ENCODE measurements around the gene ALKBH8.

Gene ALKBH8, protein sequence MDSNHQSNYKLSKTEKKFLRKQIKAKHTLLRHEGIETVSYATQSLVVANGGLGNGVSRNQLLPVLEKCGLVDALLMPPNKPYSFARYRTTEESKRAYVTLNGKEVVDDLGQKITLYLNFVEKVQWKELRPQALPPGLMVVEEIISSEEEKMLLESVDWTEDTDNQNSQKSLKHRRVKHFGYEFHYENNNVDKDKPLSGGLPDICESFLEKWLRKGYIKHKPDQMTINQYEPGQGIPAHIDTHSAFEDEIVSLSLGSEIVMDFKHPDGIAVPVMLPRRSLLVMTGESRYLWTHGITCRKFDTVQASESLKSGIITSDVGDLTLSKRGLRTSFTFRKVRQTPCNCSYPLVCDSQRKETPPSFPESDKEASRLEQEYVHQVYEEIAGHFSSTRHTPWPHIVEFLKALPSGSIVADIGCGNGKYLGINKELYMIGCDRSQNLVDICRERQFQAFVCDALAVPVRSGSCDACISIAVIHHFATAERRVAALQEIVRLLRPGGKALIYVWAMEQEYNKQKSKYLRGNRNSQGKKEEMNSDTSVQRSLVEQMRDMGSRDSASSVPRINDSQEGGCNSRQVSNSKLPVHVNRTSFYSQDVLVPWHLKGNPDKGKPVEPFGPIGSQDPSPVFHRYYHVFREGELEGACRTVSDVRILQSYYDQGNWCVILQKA

DNA sequence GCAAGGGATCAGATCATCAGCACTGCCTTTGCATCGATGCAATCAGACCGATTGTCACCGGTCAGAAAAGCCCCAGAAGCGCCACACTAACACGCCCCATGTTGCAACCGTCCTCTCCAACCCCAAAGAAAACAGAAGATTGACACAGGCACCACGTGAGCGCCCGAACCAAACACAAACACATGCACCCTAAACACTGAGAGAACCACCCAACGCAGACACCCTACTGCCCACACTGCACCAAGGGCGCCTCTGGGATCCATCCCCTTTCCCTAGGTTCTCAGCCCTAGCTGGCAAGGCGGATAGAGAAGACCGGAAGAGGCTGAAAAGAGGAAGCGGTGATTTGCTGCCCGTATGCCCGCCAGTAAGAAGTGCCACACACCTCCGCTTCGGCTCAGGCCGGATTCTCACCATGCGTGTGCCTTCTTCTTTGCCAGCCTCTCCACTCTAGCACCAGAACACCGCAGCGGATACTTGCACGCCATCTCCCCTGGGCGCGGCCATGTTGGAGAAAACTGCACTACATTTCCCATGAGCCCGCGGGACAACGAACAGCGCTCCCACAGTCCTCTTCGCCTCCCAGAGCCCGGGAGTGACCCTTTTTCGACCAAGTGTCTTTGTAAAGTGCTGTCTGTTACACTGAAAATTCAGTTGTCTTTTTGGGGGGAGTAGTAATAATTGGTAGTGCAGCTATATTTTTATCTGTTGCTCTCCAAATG lies at the start of gene ALKBH8:
TSS of gene ALKBH8 (minus strand) at position 517 of the 719 bp plus-strand sequence. CDS start 4,842 bp downstream, outside the sequence.
- 0 out of 2 replicates have a peak, but pooled peaks have one; percentile 27 for TF ChIP-seq ZFP3 (CRISPR knock-in tag; IDR thresholded peaks at IDR 0.05)
- TF ChIP-seq BACH2 (CRISPR knock-in tag; IDR thresholded peaks at IDR 0.05; ENCODE audit: borderline replicate concordance): no peak
- TF ChIP-seq, protein P1, sequence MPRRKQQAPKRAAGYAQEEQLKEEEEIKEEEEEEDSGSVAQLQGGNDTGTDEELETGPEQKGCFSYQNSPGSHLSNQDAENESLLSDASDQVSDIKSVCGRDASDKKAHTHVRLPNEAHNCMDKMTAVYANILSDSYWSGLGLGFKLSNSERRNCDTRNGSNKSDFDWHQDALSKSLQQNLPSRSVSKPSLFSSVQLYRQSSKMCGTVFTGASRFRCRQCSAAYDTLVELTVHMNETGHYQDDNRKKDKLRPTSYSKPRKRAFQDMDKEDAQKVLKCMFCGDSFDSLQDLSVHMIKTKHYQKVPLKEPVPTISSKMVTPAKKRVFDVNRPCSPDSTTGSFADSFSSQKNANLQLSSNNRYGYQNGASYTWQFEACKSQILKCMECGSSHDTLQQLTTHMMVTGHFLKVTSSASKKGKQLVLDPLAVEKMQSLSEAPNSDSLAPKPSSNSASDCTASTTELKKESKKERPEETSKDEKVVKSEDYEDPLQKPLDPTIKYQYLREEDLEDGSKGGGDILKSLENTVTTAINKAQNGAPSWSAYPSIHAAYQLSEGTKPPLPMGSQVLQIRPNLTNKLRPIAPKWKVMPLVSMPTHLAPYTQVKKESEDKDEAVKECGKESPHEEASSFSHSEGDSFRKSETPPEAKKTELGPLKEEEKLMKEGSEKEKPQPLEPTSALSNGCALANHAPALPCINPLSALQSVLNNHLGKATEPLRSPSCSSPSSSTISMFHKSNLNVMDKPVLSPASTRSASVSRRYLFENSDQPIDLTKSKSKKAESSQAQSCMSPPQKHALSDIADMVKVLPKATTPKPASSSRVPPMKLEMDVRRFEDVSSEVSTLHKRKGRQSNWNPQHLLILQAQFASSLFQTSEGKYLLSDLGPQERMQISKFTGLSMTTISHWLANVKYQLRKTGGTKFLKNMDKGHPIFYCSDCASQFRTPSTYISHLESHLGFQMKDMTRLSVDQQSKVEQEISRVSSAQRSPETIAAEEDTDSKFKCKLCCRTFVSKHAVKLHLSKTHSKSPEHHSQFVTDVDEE (CRISPR knock-in tag; IDR thresholded peaks at IDR 0.05): peak; percentile 47; the same call in 1 of the 2 replicates
- peak; percentile 94 for ATAC-seq

DNA sequence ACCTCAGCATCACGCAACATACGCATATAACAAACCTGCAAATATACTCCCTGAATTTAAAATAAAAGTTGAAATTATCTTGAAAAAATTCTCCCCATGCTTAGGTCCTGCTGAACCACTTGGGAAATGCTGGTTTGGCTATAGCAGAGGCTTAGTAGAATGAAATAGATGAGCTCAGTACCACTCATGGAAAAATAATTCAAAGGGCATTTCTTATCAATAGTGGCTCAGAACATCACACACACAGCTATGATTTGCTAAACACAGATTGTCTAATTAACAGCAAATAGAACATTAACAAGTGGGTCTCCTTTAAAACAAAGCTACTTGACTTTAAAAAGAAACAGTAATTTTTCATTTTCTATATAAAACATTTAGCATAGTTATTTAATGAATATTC lies 46.9 kb upstream of the ALKBH8 start:
- TF ChIP-seq OSR1 (CRISPR knock-in tag; IDR thresholded peaks at IDR 0.05): no peak
- TF ChIP-seq ZFP30 (CRISPR knock-in tag; IDR thresholded peaks at IDR 0.05): no peak
- TF ChIP-seq RARB (CRISPR knock-in tag; IDR thresholded peaks at IDR 0.05): no peak
- no peak for TF ChIP-seq ZC3H10 (CRISPR knock-in tag; IDR thresholded peaks at IDR 0.05)
- ATAC-seq: no peak

DNA sequence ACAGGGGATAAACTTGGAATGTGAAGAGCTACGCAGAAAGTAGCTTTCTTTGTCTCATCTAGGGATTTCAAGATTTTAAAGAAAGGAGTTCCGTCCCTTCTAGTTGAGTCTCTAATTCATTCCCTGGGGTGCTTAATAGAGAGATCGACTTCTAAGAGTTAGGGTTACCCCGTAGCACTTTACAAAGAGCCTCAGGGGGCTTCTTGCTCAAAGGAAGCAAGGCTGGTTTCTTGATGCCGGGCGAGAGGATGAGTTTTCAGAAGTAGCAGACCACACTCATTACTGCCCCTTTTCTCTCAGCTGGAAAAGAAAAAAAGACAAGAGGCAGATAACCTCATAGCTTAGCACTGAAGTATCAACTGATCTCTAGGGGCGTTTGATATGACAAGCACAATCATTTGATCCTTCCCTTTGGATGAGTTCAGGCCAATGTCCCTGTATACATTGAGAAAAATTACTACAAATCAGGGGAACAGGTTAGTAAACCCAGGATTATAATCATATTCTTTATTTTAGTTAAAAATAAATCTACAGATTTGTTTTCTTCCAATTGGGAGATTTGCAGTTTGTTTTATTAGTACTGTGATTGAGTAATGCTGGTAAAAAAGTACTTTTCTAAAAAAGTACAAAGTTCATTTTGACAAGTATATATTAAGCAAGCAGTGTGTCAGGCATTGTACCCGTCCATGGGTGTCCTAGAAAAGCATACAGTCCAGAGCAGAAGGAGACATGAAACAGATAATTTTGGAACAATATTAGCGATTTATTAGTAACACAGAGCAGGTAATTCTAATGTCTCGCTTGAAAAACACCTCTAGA lies 44.1 kb upstream of the ALKBH8 start:
- no peak for ATAC-seq
- TF ChIP-seq, protein P1 (CRISPR knock-in tag; IDR thresholded peaks at IDR 0.05): no peak
- TF ChIP-seq BACH2 (CRISPR knock-in tag; IDR thresholded peaks at IDR 0.05; ENCODE audit: borderline replicate concordance): no peak
- no peak for TF ChIP-seq ZNF565 (CRISPR knock-in tag; conservative IDR thresholded peaks at IDR 0.05; ENCODE audit: low read depth)
- TF ChIP-seq OSR1 (CRISPR knock-in tag; IDR thresholded peaks at IDR 0.05): no peak

DNA sequence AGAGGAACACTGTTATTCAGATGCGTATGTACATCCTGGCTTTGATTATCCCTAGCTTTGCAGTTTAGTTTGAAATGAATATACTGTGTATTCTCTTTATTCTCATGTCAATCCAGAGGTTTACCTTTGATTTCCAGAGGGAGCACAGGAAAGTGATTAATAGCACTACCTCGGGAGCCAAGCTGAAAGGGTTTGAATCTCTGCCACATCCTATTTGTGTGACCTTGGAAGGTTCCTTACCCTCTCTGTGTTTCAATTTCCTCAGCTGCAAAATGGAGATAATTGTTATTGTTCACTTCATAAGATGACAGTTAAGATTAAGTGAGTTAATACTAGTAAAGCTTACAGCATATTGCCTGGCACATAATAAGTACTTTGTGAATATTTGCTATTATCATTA lies 43.3 kb upstream of the ALKBH8 start:
- no peak for ATAC-seq
- TF ChIP-seq PPARA (CRISPR knock-in tag; IDR thresholded peaks at IDR 0.05; ENCODE audit: borderline replicate concordance): no peak
- TF ChIP-seq TCF4 (CRISPR knock-in tag; IDR thresholded peaks at IDR 0.05; ENCODE audit: borderline replicate concordance): no peak
- no peak for TF ChIP-seq ZFP30 (CRISPR knock-in tag; IDR thresholded peaks at IDR 0.05)
- TF ChIP-seq, protein P1 (CRISPR knock-in tag; IDR thresholded peaks at IDR 0.05): no peak
- TF ChIP-seq, protein P2, sequence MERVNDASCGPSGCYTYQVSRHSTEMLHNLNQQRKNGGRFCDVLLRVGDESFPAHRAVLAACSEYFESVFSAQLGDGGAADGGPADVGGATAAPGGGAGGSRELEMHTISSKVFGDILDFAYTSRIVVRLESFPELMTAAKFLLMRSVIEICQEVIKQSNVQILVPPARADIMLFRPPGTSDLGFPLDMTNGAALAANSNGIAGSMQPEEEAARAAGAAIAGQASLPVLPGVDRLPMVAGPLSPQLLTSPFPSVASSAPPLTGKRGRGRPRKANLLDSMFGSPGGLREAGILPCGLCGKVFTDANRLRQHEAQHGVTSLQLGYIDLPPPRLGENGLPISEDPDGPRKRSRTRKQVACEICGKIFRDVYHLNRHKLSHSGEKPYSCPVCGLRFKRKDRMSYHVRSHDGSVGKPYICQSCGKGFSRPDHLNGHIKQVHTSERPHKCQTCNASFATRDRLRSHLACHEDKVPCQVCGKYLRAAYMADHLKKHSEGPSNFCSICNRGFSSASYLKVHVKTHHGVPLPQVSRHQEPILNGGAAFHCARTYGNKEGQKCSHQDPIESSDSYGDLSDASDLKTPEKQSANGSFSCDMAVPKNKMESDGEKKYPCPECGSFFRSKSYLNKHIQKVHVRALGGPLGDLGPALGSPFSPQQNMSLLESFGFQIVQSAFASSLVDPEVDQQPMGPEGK (CRISPR knock-in tag; IDR thresholded peaks at IDR 0.05; ENCODE audit: borderline replicate concordance): no peak
- no peak for TF ChIP-seq ESRRG (CRISPR knock-in tag; IDR thresholded peaks at IDR 0.05)
- TF ChIP-seq, protein P3, sequence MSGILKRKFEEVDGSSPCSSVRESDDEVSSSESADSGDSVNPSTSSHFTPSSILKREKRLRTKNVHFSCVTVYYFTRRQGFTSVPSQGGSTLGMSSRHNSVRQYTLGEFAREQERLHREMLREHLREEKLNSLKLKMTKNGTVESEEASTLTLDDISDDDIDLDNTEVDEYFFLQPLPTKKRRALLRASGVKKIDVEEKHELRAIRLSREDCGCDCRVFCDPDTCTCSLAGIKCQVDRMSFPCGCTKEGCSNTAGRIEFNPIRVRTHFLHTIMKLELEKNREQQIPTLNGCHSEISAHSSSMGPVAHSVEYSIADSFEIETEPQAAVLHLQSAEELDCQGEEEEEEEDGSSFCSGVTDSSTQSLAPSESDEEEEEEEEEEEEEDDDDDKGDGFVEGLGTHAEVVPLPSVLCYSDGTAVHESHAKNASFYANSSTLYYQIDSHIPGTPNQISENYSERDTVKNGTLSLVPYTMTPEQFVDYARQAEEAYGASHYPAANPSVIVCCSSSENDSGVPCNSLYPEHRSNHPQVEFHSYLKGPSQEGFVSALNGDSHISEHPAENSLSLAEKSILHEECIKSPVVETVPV (CRISPR knock-in tag; IDR thresholded peaks at IDR 0.05): no peak
- no peak for TF ChIP-seq TOX (CRISPR knock-in tag; IDR thresholded peaks at IDR 0.05; ENCODE audit: borderline replicate concordance)
- TF ChIP-seq SNAI2 (CRISPR knock-in tag; IDR thresholded peaks at IDR 0.05): no peak
- TF ChIP-seq ZFP3 (CRISPR knock-in tag; IDR thresholded peaks at IDR 0.05): no peak
